Astrocyte of the spinal cord (primary cell): ENCODE measurements around the gene DMXL1.
"Not testable (repeated sequence)": the region's sequence is repeated elsewhere in the genome, so short reads cannot be mapped to it uniquely, and the experiment has no call there.

ENCODE experiments used
- DNase-seq: peaks from one replicate; pipeline ENCODE4 v3.0.0; 2011; ENCODE audit warnings: low read depth, low spot score
- H3K4me3 ChIP-seq: 2 replicates; pipeline ENCODE4 v1.5.1; 2011; ENCODE audit warnings: low read depth, mild to moderate bottlenecking, low read length, moderate library complexity
- CTCF ChIP-seq: IDR thresholded peaks from 2 replicates; pipeline ENCODE4 v1.5.1; 2012; ENCODE audit warnings: low read depth, mild to moderate bottlenecking, low read length, inconsistent platforms
- in situ Hi-C: cut with HindIII; loops from 2 replicates; pipeline ENCODE4 v1.10.0; 2017; ENCODE audit warnings: low sequenced_read_pairs

The DMXL1 gene

DNA sequence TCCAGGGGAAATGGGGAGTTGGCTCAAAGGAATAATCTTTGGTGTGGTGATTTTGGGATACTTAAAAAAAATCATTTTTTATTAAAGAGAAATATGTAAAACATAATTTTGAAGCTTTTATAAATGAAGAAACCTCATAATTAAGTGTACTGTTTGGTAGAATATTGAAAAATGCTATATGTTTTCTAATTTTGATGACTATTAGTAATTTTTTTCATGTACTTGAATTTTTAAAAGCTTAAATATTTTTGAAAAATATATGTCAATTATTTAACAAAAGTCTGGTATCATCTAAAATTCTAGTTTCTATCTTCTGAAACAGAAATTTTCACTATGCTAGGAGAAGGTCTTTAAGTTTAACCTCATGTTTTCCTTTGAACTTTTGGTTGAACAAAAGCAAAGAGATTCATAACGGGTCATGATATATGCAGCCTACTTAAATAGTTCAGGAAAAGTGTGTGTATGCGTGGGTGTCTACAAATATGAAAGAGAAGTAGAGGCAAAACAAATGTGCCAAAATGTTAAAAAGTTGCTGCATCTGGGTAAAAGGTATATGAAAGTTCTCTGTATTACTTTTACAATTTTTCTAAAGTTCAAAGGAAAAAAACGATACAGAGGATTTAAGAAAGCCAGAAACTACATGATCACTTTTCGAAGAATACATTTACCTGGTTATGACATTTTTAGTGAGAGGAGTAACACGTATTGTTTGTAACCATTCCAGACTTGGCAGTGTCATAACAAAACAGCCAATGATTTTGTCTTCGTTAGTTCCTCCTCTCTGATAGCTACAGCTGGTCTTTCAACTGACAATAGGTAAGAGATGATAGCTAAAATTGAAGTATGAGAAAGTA, 167.6 kb downstream of the DMXL1 start:
- in situ Hi-C loops: no loop called here
- DNase-seq: no peak
- TF ChIP-seq CTCF: no peak

DNA sequence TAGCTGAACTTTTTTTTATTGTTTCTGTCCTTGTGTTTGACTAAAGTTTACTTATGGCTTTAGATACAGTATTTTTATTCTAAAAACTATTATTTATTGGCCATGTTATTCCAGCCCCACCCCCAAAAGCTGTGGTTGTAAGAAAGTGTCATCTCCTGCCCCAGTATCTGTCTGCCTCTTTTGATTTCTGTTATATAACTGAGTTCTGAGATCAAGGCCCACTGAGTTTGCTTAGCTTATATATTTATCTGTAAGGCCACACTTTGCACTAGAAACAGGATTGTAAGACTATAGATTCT, 168.2 kb downstream of the DMXL1 start:
- DNase-seq: no peak
- in situ Hi-C loops: no loop called here
- no peak for TF ChIP-seq CTCF
- H3K4me3 ChIP-seq: no peak overlapping the region

More for the DNA sequence above, 167.6 kb downstream of the DMXL1 start:
- H3K4me3 ChIP-seq: no peak overlapping the region

- DNase-seq, H3K4me3 ChIP-seq, in situ Hi-C loops: not testable (repeated sequence)
Measured at GRCh38 chr5:119239826-119240225, 168.9 kb downstream of the DMXL1 start.

GRCh38 chr5:119243888-119244287, 173.0 kb downstream of the DMXL1 start:
- no peak for TF ChIP-seq CTCF
- no peak overlapping the region for H3K4me3 ChIP-seq
- in situ Hi-C loops: no loop called here
- DNase-seq: no peak

GRCh38 chr5:119250946-119251901, 180.3 kb downstream of the DMXL1 start:
- TF ChIP-seq CTCF: no peak
- H3K4me3 ChIP-seq: no peak overlapping the region
- in situ Hi-C loops: no loop called here
- DNase-seq: peak; percentile 18

DNA sequence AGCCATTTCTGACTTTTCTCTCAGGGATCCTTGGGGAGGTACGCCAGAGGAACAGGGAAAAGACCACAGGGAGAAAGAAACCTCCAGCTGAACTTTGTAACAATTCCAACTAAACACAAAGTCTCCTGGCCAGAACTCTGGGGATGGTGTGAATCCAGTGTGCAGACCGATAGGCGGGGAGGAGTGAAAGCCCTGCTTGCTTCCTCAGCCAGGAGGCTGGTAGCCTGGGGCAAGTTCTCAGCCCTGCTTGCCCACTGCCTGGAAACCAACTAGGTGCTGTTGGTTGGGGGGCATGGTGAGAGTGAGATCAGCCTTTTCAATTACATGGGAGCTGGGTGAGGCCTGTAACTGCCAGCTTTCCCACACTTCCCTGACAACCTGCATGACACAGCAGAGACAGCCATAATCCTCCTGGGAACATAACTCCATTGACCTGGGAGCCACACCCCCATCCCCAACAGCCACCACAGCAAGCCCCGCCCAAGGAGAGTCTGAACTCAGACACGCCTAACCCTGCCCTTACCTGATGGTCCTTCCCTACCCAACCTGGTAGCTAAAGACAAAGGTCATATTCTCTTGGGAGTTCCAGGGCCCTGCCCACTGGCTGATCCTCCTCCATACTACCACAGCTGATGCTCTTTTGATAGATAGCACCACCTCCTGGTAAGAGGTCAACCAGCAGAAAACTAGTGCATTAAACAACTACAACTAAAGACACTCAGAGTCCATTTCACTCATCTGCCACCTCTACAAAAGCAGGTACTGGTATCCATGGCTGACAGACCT, 184.9 kb downstream of the DMXL1 start:
- peak; percentile 12 for TF ChIP-seq CTCF
- no peak for DNase-seq
- in situ Hi-C loops: no loop called here
- no peak overlapping the region for H3K4me3 ChIP-seq
